Ishikawa (cell line): ENCODE data around the gene BCL3.

ENCODE experiments used
- CEBPB ChIP-seq: IDR thresholded peaks from 2 replicates; pipeline ENCODE4 v1.6.1; 2012
- CREB1 ChIP-seq: IDR thresholded peaks from 2 replicates; pipeline ENCODE4 v1.6.1; 2012; ENCODE audit warnings: low read depth
- EGR1 ChIP-seq: IDR thresholded peaks from 2 replicates; pipeline ENCODE4 v1.6.1; 2012
- EP300 ChIP-seq: IDR thresholded peaks from 2 replicates; pipeline ENCODE4 v1.6.1; 2012; ENCODE audit warnings: borderline replicate concordance
- FOXM1 ChIP-seq: IDR thresholded peaks from 2 replicates; pipeline ENCODE4 v1.6.1; 2012; ENCODE audit warnings: low read depth, borderline replicate concordance
- MAX ChIP-seq: IDR thresholded peaks from 2 replicates; pipeline ENCODE4 v1.6.1; 2012
- NFIC ChIP-seq: IDR thresholded peaks from 2 replicates; pipeline ENCODE4 v1.6.1; 2012
- RAD21 ChIP-seq: IDR thresholded peaks from 2 replicates; pipeline ENCODE4 v1.6.1; 2012; ENCODE audit warnings: low read depth
- REST ChIP-seq: IDR thresholded peaks from 2 replicates; pipeline ENCODE4 v1.6.1; 2012; ENCODE audit warnings: low read depth, mild to moderate bottlenecking
- TAF1 ChIP-seq: IDR thresholded peaks from 2 replicates; pipeline ENCODE4 v1.6.1; 2012; ENCODE audit warnings: low read depth, mild to moderate bottlenecking
- TCF12 ChIP-seq: IDR thresholded peaks from 2 replicates; pipeline ENCODE4 v1.6.1; 2012; ENCODE audit warnings: low read depth
- TEAD4 ChIP-seq: IDR thresholded peaks from 2 replicates; pipeline ENCODE4 v1.6.1; 2012
- USF1 ChIP-seq: IDR thresholded peaks from 2 replicates; pipeline ENCODE4 v1.6.1; 2012
- YY1 ChIP-seq: IDR thresholded peaks from 2 replicates; pipeline ENCODE4 v1.6.1; 2012; ENCODE audit warnings: low read depth
- ZBTB7A ChIP-seq: IDR thresholded peaks from 2 replicates; pipeline ENCODE4 v1.6.1; 2012; ENCODE audit warnings: low read depth

The BCL3 gene

GRCh38 chr19:44783545-44783944, 35.0 kb downstream of the BCL3 start:
- TF ChIP-seq MAX = no peak
- no peak for TF ChIP-seq TAF1
- TF ChIP-seq REST = no peak
- TF ChIP-seq EP300 = no peak
- TF ChIP-seq TCF12 = no peak
- no peak for TF ChIP-seq USF1
- no peak for TF ChIP-seq TEAD4
- TF ChIP-seq CREB1 = no peak
- TF ChIP-seq FOXM1 = no peak
- no peak for TF ChIP-seq NFIC
- no peak for TF ChIP-seq CEBPB

- TF ChIP-seq CEBPB (no peak), TEAD4 (no peak), FOXM1 (no peak), REST (no peak), NFIC (no peak), RAD21 (no peak), TCF12 (no peak), EGR1 (no peak), CREB1 (no peak), MAX (no peak), EP300 (no peak), YY1 (no peak), ZBTB7A (no peak), USF1 (no peak)
Measured at GRCh38 chr19:44785271-44785670, 36.8 kb downstream of the BCL3 start.

- TF ChIP-seq YY1 (no peak), RAD21 (no peak), USF1 (no peak), CEBPB (no peak), CREB1 (no peak), TCF12 (no peak), REST (no peak), FOXM1 (no peak), EGR1 (no peak), EP300 (no peak), MAX (no peak)
Measured at GRCh38 chr19:44785993-44786392, 37.5 kb downstream of the BCL3 start.

- no peak for TF ChIP-seq TCF12
- no peak for TF ChIP-seq TAF1
- TF ChIP-seq REST = no peak
- no peak for TF ChIP-seq NFIC
- TF ChIP-seq RAD21 = no peak
- no peak for TF ChIP-seq YY1
- TF ChIP-seq CREB1 = no peak
- no peak for TF ChIP-seq CEBPB
- TF ChIP-seq ZBTB7A = no peak
- no peak for TF ChIP-seq MAX
- TF ChIP-seq TEAD4 = no peak
- TF ChIP-seq FOXM1 = no peak
- TF ChIP-seq EGR1 = no peak
- no peak for TF ChIP-seq EP300
- TF ChIP-seq USF1 = no peak
Measured at GRCh38 chr19:44788971-44789370, 40.5 kb downstream of the BCL3 start.
